Panc1 (cell line): Measurements from ENCODE around the gene UPB1.

Experiments used
- CTCF ChIP-seq: fragments of 450-650 bp; IDR thresholded peaks from 2 replicates; pipeline ENCODE4 v1.5.1; 2017; ENCODE audit warnings: mild to moderate bottlenecking
- POLR2AphosphoS5 ChIP-seq: IDR thresholded peaks from 2 replicates; pipeline ENCODE4 v1.6.1; 2012; ENCODE audit warnings: mild to moderate bottlenecking, low read depth, low read length, moderate library complexity
- REST ChIP-seq, 2 experiments: IDR thresholded peaks; 2 replicates each; pipeline ENCODE4 v1.6.1; 2011 to 2012; ENCODE audit warnings: low read depth in 2 of 2, control low read depth in 1 of 2, low read length in 1 of 2, mild to moderate bottlenecking in 1 of 2, moderate library complexity in 1 of 2; ENCODE audit not compliant: insufficient read depth in 1 of 2
- SIN3A ChIP-seq: IDR thresholded peaks from 2 replicates; pipeline ENCODE4 v1.6.1; 2012; ENCODE audit warnings: low read depth, mild to moderate bottlenecking, low read length, moderate library complexity, borderline replicate concordance; ENCODE audit not compliant: insufficient read depth
- TCF7L2 ChIP-seq: IDR thresholded peaks from 2 replicates; pipeline ENCODE4 v1.6.1; 2011; ENCODE audit warnings: mild to moderate bottlenecking, low read depth, low read length, inconsistent platforms

- TF ChIP-seq CTCF (no peak), REST (IDR thresholded peaks at IDR 0.05; ENCODE audit: insufficient read depth in 1 of 2, low read depth in 2 of 2, low read length in 1 of 2) (no peak), POLR2AphosphoS5 (no peak), SIN3A (no peak), TCF7L2 (no peak)
Measured at GRCh38 chr22:24566899-24567511, 71.9 kb downstream of the UPB1 start.
